ENCODE measurements around the gene MYO15B. TPM values are rescaled to one million over a fixed set of nuclear protein-coding genes. Genes with fewer than 3 reads are reported as not detected.

MYO15B gene
- total and polyA plus RNA-seq, 12 donors: 6.2 to 455 (median 51.3) TPM

DNA sequence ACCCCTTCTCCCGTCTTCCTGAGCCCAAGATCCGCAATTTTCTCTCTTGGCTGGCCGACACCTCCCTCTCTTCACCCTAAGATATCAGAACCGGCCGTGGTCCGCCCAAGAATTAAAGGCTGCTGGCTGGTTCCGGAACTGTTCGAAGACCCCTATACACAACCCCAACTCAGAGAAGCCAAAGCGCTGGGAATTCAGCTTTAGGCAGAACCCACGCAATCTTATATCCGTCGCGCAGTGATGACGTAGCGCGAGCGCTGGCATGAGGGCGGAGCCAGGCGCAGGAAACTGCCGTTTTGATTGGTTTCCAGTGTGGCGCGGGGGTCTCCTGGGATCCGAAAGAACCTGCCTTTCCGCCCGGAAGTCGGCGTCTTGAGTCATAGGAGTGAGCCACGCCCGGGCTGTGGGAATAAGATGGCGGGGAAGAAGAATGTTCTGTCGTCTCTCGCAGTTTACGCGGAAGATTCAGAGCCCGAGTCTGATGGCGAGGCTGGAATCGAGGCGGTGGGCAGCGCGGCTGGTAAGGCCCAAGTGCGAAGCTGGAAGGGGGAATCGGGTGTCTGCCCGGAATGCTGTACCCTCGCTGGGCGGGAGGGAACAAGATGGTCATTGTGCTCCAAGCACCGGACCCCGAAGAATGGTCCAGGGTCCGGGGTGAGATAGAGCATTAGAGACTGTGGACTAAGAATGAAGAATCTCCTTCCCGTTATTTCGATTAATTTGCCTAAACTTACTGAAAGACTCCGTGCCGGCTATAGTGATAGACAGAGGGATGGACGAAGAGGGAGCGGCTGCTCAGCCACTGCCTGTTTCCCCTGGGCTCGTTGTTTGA is 79.6 kb downstream of the MYO15B start, which contains the start of the genes RECQL5 and SAP30BP:
Gene RECQL5 (minus strand): TSS at position 196 of the 832 bp plus-strand sequence. CDS start 597 bp downstream, outside the sequence.
Gene SAP30BP (plus strand): TSS at position 380 of the 832 bp plus-strand sequence. CDS start 35 bp downstream, at position 415.
- WGBS, 4 donors: 0% methylated on average over 46 to 55 of the region's 55 CpGs
- peak within 1 kb of the TSS; percentile 5 to 96 (median 69) for H3K4me3 ChIP-seq
- peaks cover 0 to 39% of the 10 kb centered on the region in 2 donors for H3K36me3 ChIP-seq (replicated peaks in 1 of 2)
- DNase-seq: peak; percentile 98 to 99 (median 99)
- intact Hi-C loops (cut with DNase I): no loop called here
- no peaks in the 10 kb centered on the region for H3K9me3 ChIP-seq (replicated peaks in 1 of 3)
- peak; percentile 39 to 64 for TF ChIP-seq POLR2A (IDR thresholded peaks at IDR 0.05)
- TF ChIP-seq, protein P1, sequence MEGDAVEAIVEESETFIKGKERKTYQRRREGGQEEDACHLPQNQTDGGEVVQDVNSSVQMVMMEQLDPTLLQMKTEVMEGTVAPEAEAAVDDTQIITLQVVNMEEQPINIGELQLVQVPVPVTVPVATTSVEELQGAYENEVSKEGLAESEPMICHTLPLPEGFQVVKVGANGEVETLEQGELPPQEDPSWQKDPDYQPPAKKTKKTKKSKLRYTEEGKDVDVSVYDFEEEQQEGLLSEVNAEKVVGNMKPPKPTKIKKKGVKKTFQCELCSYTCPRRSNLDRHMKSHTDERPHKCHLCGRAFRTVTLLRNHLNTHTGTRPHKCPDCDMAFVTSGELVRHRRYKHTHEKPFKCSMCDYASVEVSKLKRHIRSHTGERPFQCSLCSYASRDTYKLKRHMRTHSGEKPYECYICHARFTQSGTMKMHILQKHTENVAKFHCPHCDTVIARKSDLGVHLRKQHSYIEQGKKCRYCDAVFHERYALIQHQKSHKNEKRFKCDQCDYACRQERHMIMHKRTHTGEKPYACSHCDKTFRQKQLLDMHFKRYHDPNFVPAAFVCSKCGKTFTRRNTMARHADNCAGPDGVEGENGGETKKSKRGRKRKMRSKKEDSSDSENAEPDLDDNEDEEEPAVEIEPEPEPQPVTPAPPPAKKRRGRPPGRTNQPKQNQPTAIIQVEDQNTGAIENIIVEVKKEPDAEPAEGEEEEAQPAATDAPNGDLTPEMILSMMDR (IDR thresholded peaks at IDR 0.05): no peak
- peak within 1 kb of the TSS in 4 of 5 donors; percentile 37 to 97 (median 67) for H3K27ac ChIP-seq
- H3K4me1 ChIP-seq (replicated peaks in 1 of 2): peaks cover 18 to 22% of the 10 kb centered on the region in 2 donors
- H3K27me3 ChIP-seq: no peaks in the 10 kb centered on the region

DNA sequence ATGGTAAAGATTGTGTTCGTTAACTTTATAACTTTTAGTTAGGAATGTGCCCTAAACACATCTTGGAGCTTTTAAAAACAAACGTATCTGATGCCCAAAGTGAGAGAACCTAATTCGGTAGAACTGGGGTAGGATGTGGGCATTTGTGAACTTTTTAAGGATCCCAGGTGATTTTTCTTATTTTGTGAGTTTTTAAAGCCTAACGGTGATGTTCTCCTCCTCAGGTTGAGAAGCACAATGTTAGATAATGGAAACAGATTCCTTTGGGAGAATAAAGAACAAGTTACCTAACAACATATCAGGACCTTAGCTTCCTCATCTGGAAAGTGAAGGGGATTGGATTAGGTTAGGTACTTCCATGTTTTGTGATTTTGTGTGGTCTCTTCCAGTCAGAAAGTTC is 80.2 kb downstream of the MYO15B start:
- intact Hi-C loops (cut with DNase I): no loop called here
- TF ChIP-seq, protein P1 (IDR thresholded peaks at IDR 0.05): no peak
- TF ChIP-seq POLR2A (IDR thresholded peaks at IDR 0.05): no peak
- Histone ChIP-seq H3K9me3 (replicated peaks in 1 of 3) (no peaks in the 10 kb centered on the region), H3K27ac (peak overlapping the region in 3 of 5 donors; percentile 37 to 97 (median 58)), H3K4me3 (peak overlapping the region; percentile 5 to 96 (median 60)), H3K27me3 (no peaks in the 10 kb centered on the region), H3K36me3 (replicated peaks in 1 of 2) (peaks cover 0 to 40% of the 10 kb centered on the region in 2 donors), H3K4me1 (replicated peaks in 1 of 2) (peaks cover 18 to 22% of the 10 kb centered on the region in 2 donors)
- no peak for DNase-seq
- 5 to 11% (median 7%) methylated on average over 4 of the region's 4 CpGs for WGBS, 4 donors

DNA sequence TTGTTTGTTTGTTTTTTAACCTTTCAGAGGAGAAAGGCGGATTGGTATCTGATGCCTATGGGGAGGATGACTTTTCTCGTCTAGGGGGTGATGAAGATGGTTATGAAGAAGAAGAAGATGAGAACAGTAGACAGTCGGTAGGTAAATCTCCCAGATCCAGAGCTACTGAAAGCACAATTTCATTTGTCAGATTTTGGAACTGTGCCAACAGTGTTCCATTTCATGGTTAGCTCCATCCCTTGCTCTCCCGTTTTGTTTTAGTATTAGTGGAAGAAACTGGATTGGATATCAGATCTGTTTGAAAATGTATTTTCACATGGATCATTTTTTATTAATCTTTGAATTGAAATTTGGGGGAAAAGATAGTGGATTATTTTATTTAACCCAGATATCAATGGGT is 80.9 kb downstream of the MYO15B start:
- H3K4me3 ChIP-seq: peak overlapping the region in 1 of 4 donors; percentile 96
- DNase-seq: no peak
- H3K27ac ChIP-seq: no peak overlapping the region
- H3K36me3 ChIP-seq (replicated peaks in 1 of 2): peaks cover 0 to 46% of the 10 kb centered on the region in 2 donors
- H3K9me3 ChIP-seq (replicated peaks in 1 of 3): no peaks in the 10 kb centered on the region
- TF ChIP-seq, protein P1 (IDR thresholded peaks at IDR 0.05): no peak
- TF ChIP-seq POLR2A (IDR thresholded peaks at IDR 0.05): no peak
- WGBS, 4 donors: 67 to 76% (median 73%) methylated on average over 4 of the region's 4 CpGs
- peaks cover 18 to 22% of the 10 kb centered on the region in 2 donors for H3K4me1 ChIP-seq (replicated peaks in 1 of 2)
- H3K27me3 ChIP-seq: no peaks in the 10 kb centered on the region
- intact Hi-C loops (cut with DNase I): no loop called here

DNA sequence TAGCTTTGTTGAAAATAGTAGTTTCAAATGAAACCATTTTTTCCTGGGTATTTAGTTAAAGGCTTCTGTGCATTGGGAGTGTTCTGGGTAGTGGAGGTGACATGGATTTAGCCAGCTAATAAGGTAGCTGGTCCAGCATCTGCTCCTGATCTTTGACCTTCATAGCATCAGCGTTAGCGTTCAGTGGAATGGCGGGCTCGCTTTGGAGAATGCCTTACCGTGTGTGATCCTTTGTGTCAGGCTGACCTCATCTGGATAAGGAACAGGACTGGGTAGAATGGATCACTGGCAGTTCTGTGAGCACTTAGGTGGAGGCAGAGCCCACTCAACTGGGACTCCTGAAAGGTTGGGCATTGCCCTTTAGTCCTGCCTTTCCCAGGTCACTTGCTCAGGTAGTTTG is 83.3 kb downstream of the MYO15B start:
- no peak overlapping the region for H3K27ac ChIP-seq
- peaks cover 0 to 55% of the 10 kb centered on the region in 2 donors for H3K36me3 ChIP-seq (replicated peaks in 1 of 2)
- WGBS, 4 donors: 55 to 97% (median 72%) methylated on average over 4 to 5 of the region's 5 CpGs
- intact Hi-C loops (cut with DNase I): no loop called here
- DNase-seq: no peak
- no peaks in the 10 kb centered on the region for H3K9me3 ChIP-seq (replicated peaks in 1 of 3)
- no peak overlapping the region for H3K4me3 ChIP-seq
- TF ChIP-seq POLR2A (IDR thresholded peaks at IDR 0.05): no peak
- TF ChIP-seq, protein P1 (IDR thresholded peaks at IDR 0.05): no peak
- no peaks in the 10 kb centered on the region for H3K27me3 ChIP-seq
- H3K4me1 ChIP-seq (replicated peaks in 1 of 2): peaks cover 18 to 20% of the 10 kb centered on the region in 2 donors

Measured in adrenal gland (tissue), 12 donors.